ENCODE data around the gene RGS17. TPM values are rescaled to one million over a fixed set of nuclear protein-coding genes. Genes with fewer than 3 reads are reported as not detected.
"Not testable (repeated sequence)": the region's sequence is repeated elsewhere in the genome, so short reads cannot be mapped to it uniquely, and the experiment has no call there.

The RGS17 gene
- total RNA-seq, 1 donor from 2014 or later: 0.05 TPM

DNA sequence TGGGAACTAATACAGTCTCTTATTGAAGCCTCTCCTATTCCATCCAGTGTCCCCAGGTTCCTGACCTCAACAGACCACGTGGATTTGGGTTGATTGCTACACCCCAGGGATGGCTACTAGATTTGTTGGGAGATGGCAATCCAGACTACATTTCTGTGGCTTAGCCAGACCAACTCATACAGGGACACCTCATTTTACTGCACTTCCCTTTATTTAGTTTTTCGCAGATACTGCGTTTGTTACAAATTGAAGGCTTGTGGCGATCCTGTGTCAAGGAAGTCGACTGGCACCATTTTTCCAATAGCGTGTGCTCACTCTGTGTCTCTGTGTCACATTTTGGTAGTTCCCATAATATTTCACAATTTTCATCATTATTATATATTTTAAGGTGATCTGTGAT is 118.2 kb downstream of the RGS17 start:
- ATAC-seq (ENCODE audit: poor library complexity): no peak
- intact Hi-C loops (cut with DNase I): no loop called here
- DNase-seq: no peak

- peak; percentile 34 for ATAC-seq (ENCODE audit: poor library complexity)
- intact Hi-C loops (cut with DNase I): no loop called here
- DNase-seq: no peak
Observed at GRCh38 chr6:153003366-153003690, 127.8 kb downstream of the RGS17 start.

GRCh38 chr6:153002613-153003365 is 128.3 kb downstream of the RGS17 start, which contains the start of gene MTRF1L:
Gene MTRF1L, minus strand, starts transcription at chr6:153002709. Its CDS starts 24 bp downstream, at chr6:153002685.
- DNase-seq (peak; percentile 96), ATAC-seq (ENCODE audit: poor library complexity) (peak; percentile 99)
- intact Hi-C loops (cut with DNase I): no loop called here

DNA sequence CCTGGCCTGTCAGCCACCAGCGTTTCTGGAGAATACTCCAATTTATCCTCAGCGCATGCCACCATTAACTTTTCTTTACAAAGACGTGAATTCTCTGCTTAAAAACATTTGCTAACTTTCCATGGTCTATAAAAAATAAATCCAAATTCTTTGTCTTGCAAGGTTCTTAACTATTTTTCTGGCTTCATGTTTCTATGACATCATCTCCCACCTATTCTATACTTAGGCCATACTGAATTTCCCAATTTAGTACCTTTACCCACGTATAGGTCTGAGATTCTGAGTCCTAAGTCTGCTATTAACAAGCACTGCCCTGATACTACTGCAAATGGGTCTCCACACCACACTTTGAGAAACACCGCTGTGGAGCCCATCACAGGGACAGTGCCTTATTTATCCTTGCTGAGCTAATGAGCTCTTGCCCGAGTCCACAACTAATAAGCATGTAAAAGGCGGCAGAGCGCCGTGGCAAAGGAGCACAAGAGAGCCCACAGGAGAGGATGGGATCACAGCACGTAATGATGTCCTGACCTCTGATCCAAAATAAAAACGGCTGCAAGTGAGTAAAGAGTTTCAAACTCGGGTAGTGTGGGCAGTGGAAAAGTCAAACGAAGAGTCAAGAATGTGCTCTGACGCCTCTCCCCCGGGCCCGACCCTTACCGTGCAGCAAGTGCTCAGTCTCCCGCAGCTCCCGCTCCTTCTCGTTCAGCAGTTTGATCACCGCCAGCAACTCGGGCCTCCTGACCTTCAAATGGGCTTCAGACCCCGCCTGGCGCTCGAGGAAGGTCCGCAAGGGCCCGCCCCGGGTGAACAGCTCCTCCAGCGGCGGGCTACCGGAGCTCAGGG is 129.1 kb downstream of the RGS17 start:
- DNase-seq (no peak), ATAC-seq (ENCODE audit: poor library complexity) (peak; percentile 43)
- intact Hi-C loops (cut with DNase I): no loop called here

DNA sequence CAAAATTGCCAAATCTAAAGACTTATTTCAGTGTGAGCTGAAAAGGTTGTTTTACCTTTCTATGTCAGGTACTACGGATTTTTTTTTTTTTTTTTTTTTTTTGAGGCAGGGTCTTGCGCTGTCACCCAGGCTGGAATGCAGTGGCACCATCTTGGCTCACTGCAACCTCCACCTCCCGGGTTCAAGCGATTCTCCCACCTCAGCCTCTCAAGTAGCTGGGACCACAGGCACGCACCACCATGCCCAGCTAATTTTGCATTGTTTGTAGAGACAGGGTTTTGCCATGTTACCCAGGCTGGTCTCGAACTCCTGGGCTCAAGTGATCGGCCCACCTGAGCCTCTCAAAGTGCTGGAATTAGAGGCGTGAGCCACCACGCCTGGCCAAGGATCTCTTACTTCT is 130.3 kb downstream of the RGS17 start:
- intact Hi-C loops (cut with DNase I); DNase-seq: not testable (repeated sequence)

DNA sequence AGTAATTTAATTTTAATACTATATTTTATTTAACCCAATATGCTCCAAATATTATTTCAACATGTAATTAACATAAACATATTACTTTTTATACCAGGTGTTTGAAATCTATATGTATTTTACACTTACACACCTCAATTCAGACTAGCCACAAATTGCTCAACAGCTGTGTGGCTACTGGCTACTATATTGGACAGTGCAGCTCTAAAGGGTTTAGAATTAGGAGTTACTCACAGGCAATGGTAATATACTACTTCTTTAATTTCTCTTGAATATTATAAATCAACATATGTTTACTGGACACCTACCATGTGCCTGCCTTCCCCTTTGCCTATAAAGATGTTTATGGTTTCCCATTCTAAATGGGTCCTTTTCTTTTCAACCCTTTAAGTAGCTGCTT is 130.8 kb downstream of the RGS17 start:
- DNase-seq (no peak), ATAC-seq (ENCODE audit: poor library complexity) (no peak)
- intact Hi-C loops (cut with DNase I): no loop called here

More for the DNA sequence above, 130.3 kb downstream of the RGS17 start:
- ATAC-seq (ENCODE audit: poor library complexity): not testable (repeated sequence)

- ATAC-seq (ENCODE audit: poor library complexity); intact Hi-C loops (cut with DNase I); DNase-seq: not testable (repeated sequence)
Observed at GRCh38 chr6:152999538-152999937, 131.5 kb downstream of the RGS17 start.

- intact Hi-C loops (cut with DNase I): no loop called here
- no peak for ATAC-seq (ENCODE audit: poor library complexity)
- no peak for DNase-seq
Observed at GRCh38 chr6:152993847-152994246, 137.2 kb downstream of the RGS17 start.

GRCh38 chr6:152993431-152993830 is 137.7 kb downstream of the RGS17 start:
- ATAC-seq (ENCODE audit: poor library complexity) (no peak), DNase-seq (no peak)
- intact Hi-C loops (cut with DNase I): no loop called here

DNA sequence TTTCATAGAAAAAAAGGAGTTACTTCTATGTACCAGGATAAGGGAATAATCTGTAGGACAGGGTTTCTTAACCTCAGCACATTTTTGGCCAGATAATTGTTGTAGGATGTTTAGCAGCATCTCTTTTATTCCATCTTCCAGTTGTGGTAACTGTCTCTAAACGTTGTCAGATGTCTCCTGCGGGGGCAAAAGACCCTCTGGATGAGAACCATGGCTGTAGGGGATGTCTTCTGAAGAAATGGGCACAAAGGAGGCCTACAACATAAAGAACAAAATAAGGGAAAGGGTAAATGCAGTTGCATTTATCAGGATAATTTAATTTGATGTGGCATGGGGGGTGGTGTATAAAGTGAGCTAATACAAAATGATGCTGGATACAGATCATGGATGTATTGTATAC is 144.1 kb downstream of the RGS17 start:
- ATAC-seq (ENCODE audit: poor library complexity) (no peak), DNase-seq (no peak)
- intact Hi-C loops (cut with DNase I): no loop called here

- ATAC-seq (ENCODE audit: poor library complexity): not testable (repeated sequence)
- peak; percentile 26 for DNase-seq
Observed at GRCh38 chr6:152985300-152985699, 145.8 kb downstream of the RGS17 start.

DNA sequence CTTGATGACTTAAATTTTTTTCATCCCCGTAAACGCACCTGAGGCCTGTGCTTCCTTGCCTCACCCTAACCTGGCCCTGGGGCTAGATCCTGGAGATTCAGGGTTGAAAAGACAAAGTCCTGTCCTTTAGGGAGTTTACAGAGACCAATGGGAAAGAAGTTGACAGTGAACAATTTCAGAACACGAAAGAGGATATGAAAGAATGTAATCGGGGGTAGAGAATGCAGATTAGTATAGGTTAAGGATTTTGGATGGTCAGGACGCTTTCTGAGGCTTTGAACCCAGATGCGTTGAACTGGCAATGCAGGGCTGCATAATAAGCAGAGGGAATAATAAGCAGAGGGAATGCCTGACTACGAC is 146.6 kb downstream of the RGS17 start:
- DNase-seq (no peak), ATAC-seq (ENCODE audit: poor library complexity) (no peak)
- intact Hi-C loops (cut with DNase I): no loop called here

More at GRCh38 chr6:152985300-152985699, 145.8 kb downstream of the RGS17 start:
- intact Hi-C loops (cut with DNase I): not testable (repeated sequence)

- peak; percentile 97 for DNase-seq
- intact Hi-C loops (cut with DNase I): no loop called here
- peak; percentile 40 for ATAC-seq (ENCODE audit: poor library complexity)
Observed at GRCh38 chr6:152983637-152984512, 147.2 kb downstream of the RGS17 start.

- intact Hi-C loops (cut with DNase I): no loop called here
- DNase-seq (peak; percentile 99), ATAC-seq (ENCODE audit: poor library complexity) (peak; percentile 97)
Observed at GRCh38 chr6:152982904-152983636, 148.0 kb downstream of the RGS17 start, which contains the start of gene FBXO5. Gene FBXO5, minus strand, starts transcription at chr6:152983041. Its CDS starts 82 bp downstream, at chr6:152982959.

- DNase-seq: peak; percentile 50
- ATAC-seq (ENCODE audit: poor library complexity): no peak
- intact Hi-C loops (cut with DNase I): no loop called here
Observed at GRCh38 chr6:152981989-152982903, 148.8 kb downstream of the RGS17 start.

DNA sequence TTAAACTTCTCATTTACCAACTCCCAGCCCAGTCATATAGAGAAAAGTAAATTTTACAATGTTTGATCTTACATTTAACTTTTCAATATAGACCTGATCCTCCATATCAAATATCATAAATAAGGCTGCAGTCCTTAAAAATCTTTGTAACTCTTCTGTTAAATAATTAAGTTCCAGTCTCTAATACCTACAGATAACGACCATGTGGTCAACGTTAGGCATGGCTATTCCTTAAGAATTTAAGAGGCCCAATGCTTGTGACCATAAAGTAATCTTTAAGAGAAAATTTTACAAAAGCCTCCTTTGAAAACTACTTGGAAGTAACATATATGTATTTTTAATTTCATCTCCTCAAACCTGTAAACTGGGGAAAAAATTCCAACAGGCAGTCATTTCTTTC is 149.9 kb downstream of the RGS17 start:
- DNase-seq (no peak), ATAC-seq (ENCODE audit: poor library complexity) (no peak)
- intact Hi-C loops (cut with DNase I): no loop called here

DNA sequence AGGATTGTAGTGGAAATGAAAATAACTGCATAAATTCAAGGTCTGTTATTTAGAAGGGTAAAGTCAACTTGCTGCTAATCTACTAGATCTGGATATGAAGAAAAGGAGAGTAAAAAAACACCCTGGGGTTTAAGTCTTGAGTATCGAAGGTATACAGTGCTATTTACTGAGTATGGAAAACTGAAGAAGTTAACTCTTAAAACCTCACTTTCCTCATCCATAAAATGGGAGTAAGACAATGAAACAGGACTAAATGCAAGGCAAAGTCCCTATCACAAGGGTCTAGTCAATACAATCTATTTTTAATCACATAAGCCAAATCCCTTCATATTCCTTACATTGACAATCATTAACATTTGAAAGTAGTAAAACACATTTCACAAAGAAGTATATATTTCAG is 150.4 kb downstream of the RGS17 start:
- ATAC-seq (ENCODE audit: poor library complexity) (no peak), DNase-seq (no peak)
- intact Hi-C loops (cut with DNase I): no loop called here

Measured in Right ventricle myocardium superior (tissue), 1 donor.